Measurements from ENCODE around the gene SNTG2.

GRCh38 chr2:1224901-1225300 lies 274.3 kb downstream of the SNTG2 start:
- no peak for TF ChIP-seq CTCF (CRISPR knock-in tag; IDR thresholded peaks at IDR 0.05)
- no peak for TF ChIP-seq POLR2A (IDR thresholded peaks at IDR 0.05; ENCODE audit: insufficient read depth in 1 of 2, low read depth in 2 of 2, low read length in 2 of 2)
- no peak for TF ChIP-seq GPN1 (CRISPR knock-in tag; IDR thresholded peaks at IDR 0.05; ENCODE audit: borderline replicate concordance)
- TF ChIP-seq ZBTB25 (CRISPR knock-in tag; IDR thresholded peaks at IDR 0.05): no peak
- no peak for TF ChIP-seq ZSCAN31 (CRISPR knock-in tag; IDR thresholded peaks at IDR 0.05; ENCODE audit: low read depth)
- TF ChIP-seq ZNF121 (CRISPR knock-in tag; IDR thresholded peaks at IDR 0.05): no peak
- no peak for TF ChIP-seq ZBTB1 (CRISPR knock-in tag; IDR thresholded peaks at IDR 0.05; ENCODE audit: borderline replicate concordance)
- no peak for TF ChIP-seq ZNF280B (CRISPR knock-in tag; IDR thresholded peaks at IDR 0.05; ENCODE audit: borderline replicate concordance)
- no peak for TF ChIP-seq CREM (IDR thresholded peaks at IDR 0.05)
- no peak for TF ChIP-seq CREM (CRISPR knock-in tag; IDR thresholded peaks at IDR 0.05)
- TF ChIP-seq ZNF446 (CRISPR knock-in tag; IDR thresholded peaks at IDR 0.05): no peak
- TF ChIP-seq ZNF512 (CRISPR knock-in tag; IDR thresholded peaks at IDR 0.05): no peak
- no peak for TF ChIP-seq SOX6 (IDR thresholded peaks at IDR 0.05)
- TF ChIP-seq SOX6 (CRISPR knock-in tag; IDR thresholded peaks at IDR 0.05): no peak
